Activated CD4-positive, alpha-beta T cell treated with anti-CD3 and anti-CD28 coated beads, Interleukin-2, Interleukin-4, amounts not matched to agents 100 ng/mL and 50 ng/mL, durations not matched to agents 16 hours and 8 hours (primary cell): Measurements from ENCODE around the gene RHOH.

Source experiments
- DNase-seq: peaks from one replicate; pipeline ENCODE4 v3.0.0-alpha.2; 2020; ENCODE audit warnings: low spot score

RHOH gene

GRCh38 chr4:40205259-40206198 lies 8.7 kb downstream of the RHOH start:
- peak; percentile 82 for DNase-seq

GRCh38 chr4:40206426-40206825 lies 9.6 kb downstream of the RHOH start:
- DNase-seq = no peak

- no peak for DNase-seq
These were observed 12.6 kb downstream of the RHOH start for GRCh38 chr4:40209401-40209800.

GRCh38 chr4:40210776-40211175 lies 13.9 kb downstream of the RHOH start:
- no peak for DNase-seq

DNA sequence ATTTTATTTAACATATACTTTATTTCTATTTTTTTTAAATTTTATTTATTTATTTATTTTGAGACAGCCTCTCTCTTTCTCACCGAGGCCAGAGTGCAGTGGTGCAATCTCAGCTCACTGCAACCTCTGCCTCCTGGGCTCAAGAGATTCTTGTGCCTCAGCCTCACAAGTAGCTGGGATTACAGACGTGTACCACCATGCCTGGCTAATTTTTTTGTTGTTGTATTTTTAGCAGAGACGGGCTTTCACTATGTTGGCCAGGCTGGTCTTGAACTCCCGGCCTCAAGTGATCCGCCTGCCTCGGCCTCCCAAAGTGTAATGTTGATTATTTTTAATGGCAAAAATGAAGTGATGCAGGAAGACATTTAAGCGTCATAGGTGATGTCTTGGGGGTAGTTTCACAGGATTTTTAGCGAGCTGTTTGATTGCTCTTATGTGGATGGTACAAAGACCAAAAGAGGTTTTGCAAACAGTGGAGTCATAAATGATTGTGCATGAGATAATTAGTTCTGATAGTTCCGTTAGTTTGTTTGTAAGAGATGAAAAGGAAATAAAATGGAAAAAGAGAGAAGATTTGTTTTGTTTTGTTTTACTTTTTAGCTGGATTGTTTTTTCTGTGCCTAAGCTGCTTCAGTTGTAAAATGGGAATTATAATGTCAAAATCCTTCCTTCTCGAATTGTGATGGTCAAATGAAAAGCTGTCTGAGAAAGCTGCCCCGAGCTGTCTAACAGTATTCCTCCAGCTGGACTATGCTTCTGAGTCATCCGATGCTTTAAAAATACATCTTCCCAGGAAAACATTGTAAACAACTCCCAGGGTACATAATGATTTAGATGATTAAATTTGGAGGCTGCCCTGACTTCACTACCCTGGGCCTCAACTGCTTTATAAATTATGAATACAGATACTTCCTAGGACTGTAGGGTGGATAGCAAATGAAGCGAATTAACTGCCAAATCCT lies 14.7 kb downstream of the RHOH start:
- no peak for DNase-seq

GRCh38 chr4:40212674-40213527 lies 16.1 kb downstream of the RHOH start:
- no peak for DNase-seq

- DNase-seq = no peak
These were observed 17.2 kb downstream of the RHOH start for GRCh38 chr4:40214038-40214437.

DNA sequence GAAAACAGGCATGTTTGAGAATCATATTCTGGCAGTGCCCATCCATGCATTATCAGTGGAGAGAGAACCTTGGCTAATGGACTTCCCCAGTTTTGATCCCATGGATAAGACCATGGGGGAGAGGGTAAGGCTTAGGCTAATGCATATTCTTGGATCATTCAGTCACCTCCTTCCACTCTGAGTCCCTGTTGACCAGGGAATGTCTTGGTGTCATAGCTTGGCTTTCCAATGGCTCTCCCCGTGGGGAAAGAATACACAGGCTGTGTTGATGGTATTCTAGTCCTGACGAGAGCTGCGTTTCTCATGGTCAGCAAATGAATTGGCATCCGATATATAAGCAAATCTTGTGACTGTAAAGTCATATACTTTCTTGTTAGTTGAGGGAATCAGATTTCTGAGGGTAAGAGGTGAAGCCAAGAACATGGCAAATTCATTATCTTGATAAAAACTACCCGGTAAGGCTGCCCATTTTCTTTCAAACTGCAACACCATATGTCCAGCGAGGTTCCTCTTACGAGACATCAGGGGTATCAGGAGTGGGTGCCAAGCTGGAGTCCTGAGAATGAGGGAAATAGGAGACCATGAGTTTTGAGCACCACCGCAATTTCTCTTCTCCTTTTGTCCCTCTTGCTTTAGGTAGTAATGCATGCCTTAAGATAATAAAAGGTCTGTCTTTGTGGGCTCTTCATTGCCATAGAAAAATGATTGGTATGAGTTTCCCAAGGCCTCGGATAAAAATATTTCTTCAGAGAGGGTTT lies 18.0 kb downstream of the RHOH start:
- DNase-seq = no peak

DNA sequence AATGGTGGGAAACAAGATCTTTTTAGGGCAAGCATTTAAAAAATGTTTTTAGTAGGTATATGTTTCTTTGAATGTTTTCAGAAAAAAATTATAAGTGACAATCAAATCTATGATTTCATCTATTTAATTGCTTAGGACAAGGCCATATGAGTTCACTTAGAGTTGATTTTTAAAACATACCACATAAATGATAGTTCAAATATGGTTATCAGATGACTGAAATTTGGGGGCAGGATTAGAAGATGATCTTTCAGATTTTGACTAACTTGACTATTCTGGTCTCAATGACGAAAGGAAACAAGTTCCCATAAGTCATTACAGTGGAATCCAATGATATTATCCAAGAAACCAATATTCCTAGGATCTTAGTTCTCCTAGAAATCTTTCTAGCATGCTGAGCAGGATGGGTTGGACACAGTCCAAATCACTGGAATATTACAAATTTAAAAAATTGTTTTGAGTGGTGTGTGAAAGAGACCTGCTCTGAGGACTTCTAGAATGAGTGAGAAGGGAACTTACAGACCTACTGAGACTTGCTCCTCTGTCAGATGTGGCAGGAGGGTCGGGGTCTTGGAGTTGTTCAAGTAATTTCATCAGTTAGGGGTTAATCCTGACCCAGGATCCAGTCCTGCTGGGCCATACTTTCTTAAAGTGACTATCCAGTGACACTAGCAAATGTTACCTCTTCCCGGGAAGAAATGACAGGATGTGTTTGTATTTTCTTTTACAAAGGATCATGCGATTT lies 20.0 kb downstream of the RHOH start:
- DNase-seq = no peak

- DNase-seq = no peak
These were observed 24.9 kb downstream of the RHOH start for GRCh38 chr4:40221744-40222143.

GRCh38 chr4:40223343-40223742 lies 26.5 kb downstream of the RHOH start:
- no peak for DNase-seq

GRCh38 chr4:40224432-40224831 lies 27.6 kb downstream of the RHOH start:
- no peak for DNase-seq

GRCh38 chr4:40225497-40225896 lies 28.7 kb downstream of the RHOH start:
- no peak for DNase-seq

- DNase-seq = peak; percentile 89
These were observed 30.5 kb downstream of the RHOH start for GRCh38 chr4:40227284-40227683.

DNA sequence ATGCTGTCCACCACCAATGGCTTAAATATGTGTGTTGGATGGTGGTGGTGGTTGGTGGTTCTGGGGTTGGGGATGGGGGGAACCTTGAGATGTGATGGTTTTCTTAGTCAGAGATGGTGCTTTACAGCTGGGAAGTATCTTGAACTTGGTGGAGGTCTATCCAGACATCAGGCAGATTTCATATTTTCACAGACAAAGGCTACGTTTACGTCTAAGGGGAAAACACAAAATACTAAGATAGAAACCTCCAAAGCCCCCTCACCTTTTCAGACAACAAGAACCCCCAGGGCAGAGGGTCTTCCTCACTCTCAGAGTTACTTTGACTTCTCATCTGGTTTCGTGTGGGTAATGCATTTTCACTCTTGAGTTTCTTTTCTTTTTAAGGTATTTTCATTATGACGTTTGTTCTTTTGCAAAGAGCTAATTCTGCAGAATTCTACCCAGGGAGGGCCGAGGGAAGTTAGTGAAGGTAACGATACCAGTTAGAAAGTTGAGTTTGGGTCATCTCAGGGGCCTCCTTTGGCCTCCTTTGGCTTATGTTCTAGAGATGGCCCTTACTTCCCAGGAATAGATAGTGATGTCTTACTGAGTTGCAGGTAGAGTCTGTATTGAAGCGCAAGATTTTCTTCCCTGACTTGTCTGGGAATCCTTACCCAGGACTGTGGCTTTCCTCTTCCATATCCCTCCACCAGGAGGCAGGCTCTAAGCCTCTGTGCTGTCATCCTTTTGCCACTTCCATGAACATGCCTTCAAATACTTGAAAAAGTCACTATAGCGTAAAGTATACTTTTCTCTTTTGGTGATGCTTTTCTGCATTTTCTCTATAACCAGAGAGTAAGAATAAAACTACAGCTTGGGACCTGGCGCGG lies 31.9 kb downstream of the RHOH start:
- peak; percentile 80 for DNase-seq

DNA sequence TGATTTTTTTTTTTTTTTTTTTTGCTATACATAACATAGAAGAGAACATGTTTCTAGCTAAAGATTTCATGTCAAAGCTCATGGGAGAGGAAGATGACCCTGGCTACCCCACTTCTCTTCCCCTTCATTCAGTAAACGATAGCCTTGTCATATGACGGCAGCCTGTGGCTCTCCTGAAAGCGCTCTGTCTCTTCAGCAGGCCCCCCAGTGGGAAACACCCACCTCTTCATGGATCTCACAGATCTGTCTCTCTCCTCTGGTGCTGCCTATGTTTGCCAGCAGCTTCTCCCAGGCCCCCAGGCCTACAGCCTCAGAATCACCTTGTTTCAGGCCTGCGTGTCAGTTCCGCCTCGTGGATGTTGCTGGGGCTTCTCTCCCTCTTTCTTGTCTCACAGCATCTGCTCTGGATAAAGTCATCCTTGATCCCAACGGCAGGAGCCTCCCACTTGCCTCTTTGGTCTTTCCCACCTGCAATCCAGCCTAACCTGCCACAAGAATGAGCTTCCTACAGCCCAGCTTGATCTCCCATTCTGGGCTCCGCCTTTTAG lies 34.6 kb downstream of the RHOH start:
- DNase-seq = no peak

- no peak for DNase-seq
These were observed 35.8 kb downstream of the RHOH start for GRCh38 chr4:40232610-40233009.

DNA sequence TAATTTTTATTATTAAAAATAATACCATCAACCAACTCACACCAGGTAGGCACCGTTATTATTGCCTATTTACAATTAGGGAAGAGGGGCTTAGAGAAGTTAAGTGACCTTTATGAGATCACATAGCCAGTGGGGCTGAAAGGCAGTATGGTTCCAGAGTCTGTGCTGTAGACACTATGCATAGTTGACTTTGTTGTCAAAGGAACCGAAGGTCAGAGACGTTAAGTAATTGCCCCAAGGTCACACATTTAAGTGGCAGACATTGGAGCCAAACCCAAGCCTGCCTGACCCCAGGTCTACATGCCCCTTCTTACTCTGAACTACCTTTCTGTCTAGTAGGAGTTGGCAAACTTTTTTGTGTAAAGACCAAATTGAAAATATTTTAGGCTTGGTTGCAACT lies 36.4 kb downstream of the RHOH start:
- DNase-seq = no peak

- DNase-seq = no peak
These were observed 37.7 kb downstream of the RHOH start for GRCh38 chr4:40234519-40235039.
